Coronary artery (tissue), 2 donors: Measurements from ENCODE around the gene HILPDA.

Experiments
- DNase-seq: peaks from one replicate; pipeline ENCODE4 v3.0.0-alpha.2; 2017; ENCODE audit warnings: low spot score
- H3K27ac ChIP-seq, 2 donors: fragments of 200-600 bp; sonication (generic); one replicate each; pipeline ENCODE4 v1.5.1; 2016 to 2019
- H3K4me3 ChIP-seq: fragments of 200-600 bp; sonication (generic); 2 replicates; pipeline ENCODE4 v1.5.1; 2016; ENCODE audit warnings: mild to moderate bottlenecking, moderate library complexity
- CTCF ChIP-seq: fragments of 200-600 bp; sonication (generic); IDR thresholded peaks from one replicate; pipeline ENCODE4 v1.5.1; 2019; ENCODE audit warnings: antibody characterized with exemption

Gene HILPDA

GRCh38 chr7:128422037-128422436, 33.6 kb upstream of the HILPDA start:
- no peak for DNase-seq
- Histone ChIP-seq H3K27ac (no peak overlapping the region), H3K4me3 (no peak overlapping the region)
- TF ChIP-seq CTCF = no peak

DNA sequence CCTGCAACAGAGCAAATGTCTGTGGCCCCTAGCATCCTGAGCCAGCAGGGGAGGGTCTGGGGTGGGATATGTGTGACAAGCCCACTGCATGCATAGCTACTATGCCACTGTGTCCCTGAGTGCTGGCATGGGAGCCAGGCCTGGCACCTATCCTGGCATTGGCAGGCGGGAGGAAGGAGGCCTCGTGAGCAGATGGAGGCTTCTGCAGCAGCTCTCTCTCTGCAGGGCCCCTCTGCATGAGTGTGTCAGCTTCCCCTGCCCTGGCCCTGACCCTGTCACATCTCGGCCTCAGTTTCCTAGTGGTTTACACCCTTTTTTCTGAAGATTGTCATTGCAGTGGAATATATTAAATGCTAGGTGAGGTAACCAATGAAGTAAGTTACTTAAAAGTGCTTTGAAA, 32.8 kb upstream of the HILPDA start:
- Histone ChIP-seq H3K27ac (no peak overlapping the region), H3K4me3 (no peak overlapping the region)
- TF ChIP-seq CTCF = no peak
- no peak for DNase-seq

GRCh38 chr7:128424686-128425275, 30.9 kb upstream of the HILPDA start:
- Histone ChIP-seq H3K4me3 (no peak overlapping the region), H3K27ac (no peak overlapping the region)
- TF ChIP-seq CTCF = no peak
- no peak for DNase-seq

DNA sequence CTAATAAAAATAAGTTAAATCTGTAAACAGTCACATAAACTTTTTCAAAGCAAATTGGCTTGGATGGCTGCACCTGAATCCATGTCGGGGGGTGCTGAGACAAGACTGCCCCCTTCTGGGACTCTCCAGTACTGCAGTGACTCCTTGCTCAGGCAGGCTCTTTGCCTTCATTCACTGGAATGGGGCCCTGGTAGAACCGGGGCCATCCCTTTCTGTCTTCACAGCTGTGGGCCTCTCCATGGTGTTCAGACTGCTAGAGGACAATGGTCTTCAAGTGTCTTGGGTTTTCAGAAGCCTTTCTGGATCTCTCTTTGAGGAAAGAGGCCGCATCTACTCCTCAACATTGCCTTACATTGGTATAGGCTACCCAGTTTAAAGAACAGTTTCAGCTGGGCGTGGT, 29.8 kb upstream of the HILPDA start:
- H3K27ac ChIP-seq = no peak overlapping the region
- peak; percentile 80 for TF ChIP-seq CTCF
- no peak for DNase-seq
- no peak overlapping the region for H3K4me3 ChIP-seq

DNA sequence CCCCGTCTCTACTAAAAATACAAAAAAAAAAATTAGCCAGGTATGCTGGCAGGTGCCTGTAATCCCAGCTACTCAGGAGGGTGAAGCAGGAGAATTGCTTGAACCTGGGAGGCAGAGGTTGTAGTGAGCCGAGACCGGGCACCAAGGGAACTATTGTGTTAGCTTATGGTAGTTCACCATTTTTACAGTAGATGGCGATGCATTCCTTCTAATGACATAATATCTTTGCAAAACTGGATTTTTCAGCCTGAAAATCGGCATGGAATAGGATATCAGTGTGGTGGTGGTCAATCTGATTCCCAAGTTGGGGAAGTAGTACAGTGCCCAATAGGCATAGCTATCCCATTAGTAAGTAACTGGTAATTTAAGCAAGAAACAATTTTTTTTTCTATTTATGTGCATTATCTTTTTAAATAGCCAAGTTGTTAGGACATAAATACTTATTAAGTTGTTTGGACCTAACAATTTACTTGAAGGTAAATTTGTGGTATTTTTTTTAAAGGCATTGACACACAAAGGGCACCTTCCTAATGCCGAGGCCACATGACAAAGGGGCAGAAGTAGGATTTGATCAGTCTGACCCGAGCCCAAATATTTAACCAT, 28.3 kb upstream of the HILPDA start:
- Histone ChIP-seq H3K4me3 (no peak overlapping the region), H3K27ac (no peak overlapping the region)
- TF ChIP-seq CTCF = peak; percentile 64
- DNase-seq = no peak

GRCh38 chr7:128430207-128430606, 25.5 kb upstream of the HILPDA start:
- H3K4me3 ChIP-seq = no peak overlapping the region
- no peak overlapping the region for H3K27ac ChIP-seq
- no peak for TF ChIP-seq CTCF
- DNase-seq = no peak

- H3K27ac ChIP-seq = no peak overlapping the region
- no peak overlapping the region for H3K4me3 ChIP-seq
- no peak for DNase-seq
- TF ChIP-seq CTCF = no peak
Measured at GRCh38 chr7:128431221-128431620, 24.5 kb upstream of the HILPDA start.
